ENCODE data around the gene TPCN2. TPM values are rescaled to one million over a fixed set of nuclear protein-coding genes. Genes with fewer than 3 reads are reported as not detected.

TPCN2 gene
- total RNA-seq, 1 donor from 2014 or later = 9.5 TPM

- Histone ChIP-seq H3K4me2 (ENCODE audit: low read length) (no peak overlapping the region), H3K9me3 (ENCODE audit: insufficient read depth, low read depth, low read length) (no peaks in the 10 kb centered on the region), H3K27me3 (ENCODE audit: insufficient read depth, low read length) (no peaks in the 10 kb centered on the region), H3K9ac (ENCODE audit: low read length) (no peak overlapping the region), H3K27ac (ENCODE audit: low read depth, low read length) (no peak overlapping the region), H2AFZ (ENCODE audit: low read depth, low read length) (no peak overlapping the region), H3K79me2 (ENCODE audit: insufficient read depth, low read length) (no peaks in the 10 kb centered on the region), H3K4me1 (ENCODE audit: insufficient read depth, low read length) (peaks cover 12% of the 10 kb centered on the region), H4K20me1 (ENCODE audit: insufficient read depth, low read length) (no peaks in the 10 kb centered on the region), H3K36me3 (ENCODE audit: insufficient read depth, low read length) (no peaks in the 10 kb centered on the region), H3K4me3 (ENCODE audit: insufficient read depth, low read depth, low read length) (no peak overlapping the region)
- Mint-ChIP-seq H3K4me3 (ENCODE audit: unreplicated experiment) (no peak overlapping the region), H3K4me1 (ENCODE audit: low read depth, unreplicated experiment) (peaks cover 1% of the 10 kb centered on the region), H3K27me3 (ENCODE audit: low read depth, unreplicated experiment) (peaks cover 21% of the 10 kb centered on the region), H3K27ac (ENCODE audit: unreplicated experiment) (no peak overlapping the region), H3K9me3 (ENCODE audit: unreplicated experiment) (peaks cover 2% of the 10 kb centered on the region), H3K36me3 (ENCODE audit: low read depth, unreplicated experiment) (no peaks in the 10 kb centered on the region)
- TF ChIP-seq CTCF (IDR thresholded peaks at IDR 0.05; ENCODE audit: insufficient read depth, low read depth, low read length) = no peak
- TF ChIP-seq EZH2 (IDR thresholded peaks at IDR 0.05; ENCODE audit: insufficient read depth, low read length) = no peak
- FAIRE-seq (no peak), DNase-seq (ENCODE audit: low read depth) (no peak)
Measured at GRCh38 chr11:69000391-69000790, 48.3 kb upstream of the TPCN2 start.

GRCh38 chr11:69000831-69001242 is 47.9 kb upstream of the TPCN2 start:
- DNase-seq (ENCODE audit: low read depth) (peak; percentile 77), FAIRE-seq (no peak)
- H3K9me3 Mint-ChIP-seq (ENCODE audit: unreplicated experiment) = peaks cover 2% of the 10 kb centered on the region
- H3K27ac ChIP-seq (ENCODE audit: low read depth, low read length) = no peak overlapping the region
- no peak overlapping the region for H2AFZ ChIP-seq (ENCODE audit: low read depth, low read length)
- no peak overlapping the region for H3K27ac Mint-ChIP-seq (ENCODE audit: unreplicated experiment)
- peak overlapping the region; percentile 38 for H3K4me2 ChIP-seq (ENCODE audit: low read length)
- H3K27me3 ChIP-seq (ENCODE audit: insufficient read depth, low read length) = no peaks in the 10 kb centered on the region
- TF ChIP-seq EZH2 (IDR thresholded peaks at IDR 0.05; ENCODE audit: insufficient read depth, low read length) (no peak), CTCF (IDR thresholded peaks at IDR 0.05; ENCODE audit: insufficient read depth, low read depth, low read length) (peak; percentile 61)
- no peaks in the 10 kb centered on the region for H3K36me3 ChIP-seq (ENCODE audit: insufficient read depth, low read length)
- H4K20me1 ChIP-seq (ENCODE audit: insufficient read depth, low read length) = no peaks in the 10 kb centered on the region
- no peak overlapping the region for H3K4me3 ChIP-seq (ENCODE audit: insufficient read depth, low read depth, low read length)
- peaks cover 12% of the 10 kb centered on the region for H3K4me1 ChIP-seq (ENCODE audit: insufficient read depth, low read length)
- H3K9ac ChIP-seq (ENCODE audit: low read length) = peak overlapping the region; percentile 42
- H3K4me1 Mint-ChIP-seq (ENCODE audit: low read depth, unreplicated experiment) = peaks cover 1% of the 10 kb centered on the region
- H3K4me3 Mint-ChIP-seq (ENCODE audit: unreplicated experiment) = no peak overlapping the region
- H3K9me3 ChIP-seq (ENCODE audit: insufficient read depth, low read depth, low read length) = no peaks in the 10 kb centered on the region
- peaks cover 21% of the 10 kb centered on the region for H3K27me3 Mint-ChIP-seq (ENCODE audit: low read depth, unreplicated experiment)
- no peaks in the 10 kb centered on the region for H3K79me2 ChIP-seq (ENCODE audit: insufficient read depth, low read length)
- no peaks in the 10 kb centered on the region for H3K36me3 Mint-ChIP-seq (ENCODE audit: low read depth, unreplicated experiment)

GRCh38 chr11:69001243-69002081 is 47.3 kb upstream of the TPCN2 start:
- no peak overlapping the region for H3K27ac ChIP-seq (ENCODE audit: low read depth, low read length)
- no peak for FAIRE-seq
- no peak for TF ChIP-seq CTCF (IDR thresholded peaks at IDR 0.05; ENCODE audit: insufficient read depth, low read depth, low read length)
- no peak for TF ChIP-seq EZH2 (IDR thresholded peaks at IDR 0.05; ENCODE audit: insufficient read depth, low read length)
- peak overlapping the region; percentile 38 for H3K4me2 ChIP-seq (ENCODE audit: low read length)
- H3K4me3 ChIP-seq (ENCODE audit: insufficient read depth, low read depth, low read length) = no peak overlapping the region
- no peaks in the 10 kb centered on the region for H3K9me3 ChIP-seq (ENCODE audit: insufficient read depth, low read depth, low read length)
- H3K9ac ChIP-seq (ENCODE audit: low read length) = peak overlapping the region; percentile 42
- no peak overlapping the region for H2AFZ ChIP-seq (ENCODE audit: low read depth, low read length)
- H3K36me3 ChIP-seq (ENCODE audit: insufficient read depth, low read length) = no peaks in the 10 kb centered on the region
- no peaks in the 10 kb centered on the region for H3K79me2 ChIP-seq (ENCODE audit: insufficient read depth, low read length)
- no peaks in the 10 kb centered on the region for H4K20me1 ChIP-seq (ENCODE audit: insufficient read depth, low read length)
- H3K9me3 Mint-ChIP-seq (ENCODE audit: unreplicated experiment) = peaks cover 2% of the 10 kb centered on the region
- no peak overlapping the region for H3K27ac Mint-ChIP-seq (ENCODE audit: unreplicated experiment)
- peaks cover 12% of the 10 kb centered on the region for H3K4me1 ChIP-seq (ENCODE audit: insufficient read depth, low read length)
- H3K4me3 Mint-ChIP-seq (ENCODE audit: unreplicated experiment) = no peak overlapping the region
- DNase-seq (ENCODE audit: low read depth) = no peak
- H3K4me1 Mint-ChIP-seq (ENCODE audit: low read depth, unreplicated experiment) = peaks cover 1% of the 10 kb centered on the region
- H3K27me3 Mint-ChIP-seq (ENCODE audit: low read depth, unreplicated experiment) = peaks cover 21% of the 10 kb centered on the region
- no peaks in the 10 kb centered on the region for H3K27me3 ChIP-seq (ENCODE audit: insufficient read depth, low read length)
- no peaks in the 10 kb centered on the region for H3K36me3 Mint-ChIP-seq (ENCODE audit: low read depth, unreplicated experiment)
